OCI-LY3 (cell line): Measurements from ENCODE around the gene GPC3.

Experiments
- H2AFZ ChIP-seq: fragments of 200-600, 300-600 bp; shearing (Covaris generic); 2 replicates; pipeline ENCODE4 v1.6.0; 2014; ENCODE audit warnings: antibody characterized with exemption, low read depth, low read length
- H3K27ac ChIP-seq: fragments of 200-600, 300-600 bp; sonication (generic); 2 replicates; pipeline ENCODE4 v1.5.1; 2014; ENCODE audit warnings: mild to moderate bottlenecking, low read length, moderate library complexity, mixed read lengths
- H3K27me3 ChIP-seq: fragments of 200-600, 300-600 bp; sonication (generic); 2 replicates; pipeline ENCODE4 v1.6.1; 2014; ENCODE audit warnings: low read depth, low read length, mixed read lengths
- H3K36me3 ChIP-seq: fragments of 200-600, 300-600 bp; sonication (generic); replicated peaks from 2 replicates; pipeline ENCODE3; 2014; ENCODE audit warnings: low read depth, low read length, mixed read lengths
- H3K4me1 ChIP-seq: fragments of 300-600, 200-600 bp; sonication (generic); 2 replicates; pipeline ENCODE4 v1.6.1; 2014; ENCODE audit warnings: low read length, mixed read lengths
- H3K4me2 ChIP-seq: fragments of 200-600, 300-600 bp; sonication (generic); 2 replicates; pipeline ENCODE4 v1.6.1; 2014; ENCODE audit warnings: low read length, mixed read lengths
- H3K4me3 ChIP-seq: fragments of 300-600, 200-600 bp; sonication (generic); 2 replicates; pipeline ENCODE4 v1.5.1; 2014; ENCODE audit warnings: antibody characterized with exemption, mild to moderate bottlenecking, low read length, moderate library complexity
- H3K79me2 ChIP-seq: fragments of 300-600, 200-600 bp; shearing (Covaris generic); 2 replicates; pipeline ENCODE4 v1.6.1; 2014; ENCODE audit warnings: mild to moderate bottlenecking, low read length, mixed read lengths
- H3K9ac ChIP-seq: fragments of 300-600, 200-600 bp; shearing (Covaris generic); 2 replicates; pipeline ENCODE4 v1.6.0; 2014; ENCODE audit warnings: mild to moderate bottlenecking, low read length, moderate library complexity
- H3K9me3 ChIP-seq: fragments of 200-600, 300-600 bp; shearing (Covaris generic); 2 replicates; pipeline ENCODE4 v1.6.1; 2014; ENCODE audit warnings: low read length, mixed read lengths; ENCODE audit not compliant: insufficient read depth
- H4K20me1 ChIP-seq: fragments of 200-600, 300-600 bp; sonication (generic); 2 replicates; pipeline ENCODE4 v1.6.1; 2016; ENCODE audit warnings: low read length, mixed read lengths; ENCODE audit not compliant: insufficient read depth
- CTCF ChIP-seq: fragments of 200-600, 300-600 bp; sonication (generic); IDR thresholded peaks from 2 replicates; pipeline ENCODE4 v1.5.1; 2014; ENCODE audit warnings: antibody characterized with exemption, low read length, low read depth
- EZH2phosphoT487 ChIP-seq: fragments of 200-600 bp; shearing (Covaris generic); IDR thresholded peaks from 2 replicates; pipeline ENCODE4 v1.6.1; 2018; ENCODE audit warnings: antibody characterized with exemption, mixed run types, low read depth

GPC3 gene

GRCh38 chrX:134025986-134026545 lies 40.7 kb upstream of the GPC3 start:
- H3K9me3 ChIP-seq = no peaks in the 10 kb centered on the region
- H4K20me1 ChIP-seq = no peaks in the 10 kb centered on the region
- no peaks in the 10 kb centered on the region for H3K27me3 ChIP-seq
- no peaks in the 10 kb centered on the region for H3K4me1 ChIP-seq
- no peak overlapping the region for H2AFZ ChIP-seq
- TF ChIP-seq CTCF (peak; percentile 15; the same call in 1 of the 2 replicates), EZH2phosphoT487 (no peak)
- no peak overlapping the region for H3K27ac ChIP-seq
- no peak overlapping the region for H3K4me3 ChIP-seq
- H3K9ac ChIP-seq = no peak overlapping the region
- no peaks in the 10 kb centered on the region for H3K36me3 ChIP-seq
- no peaks in the 10 kb centered on the region for H3K79me2 ChIP-seq
- H3K4me2 ChIP-seq = no peak overlapping the region

- H3K4me3 ChIP-seq = no peak overlapping the region
- H3K4me1 ChIP-seq = no peaks in the 10 kb centered on the region
- TF ChIP-seq CTCF (no peak), EZH2phosphoT487 (no peak)
- no peak overlapping the region for H3K27ac ChIP-seq
- H3K9ac ChIP-seq = no peak overlapping the region
- H4K20me1 ChIP-seq = no peaks in the 10 kb centered on the region
- no peak overlapping the region for H3K4me2 ChIP-seq
- H3K79me2 ChIP-seq = no peaks in the 10 kb centered on the region
- H3K36me3 ChIP-seq = no peaks in the 10 kb centered on the region
- no peaks in the 10 kb centered on the region for H3K9me3 ChIP-seq
- H3K27me3 ChIP-seq = no peaks in the 10 kb centered on the region
- H2AFZ ChIP-seq = no peak overlapping the region
Observed at GRCh38 chrX:134024686-134025377, 39.4 kb upstream of the GPC3 start.

- Histone ChIP-seq H3K9ac (no peak overlapping the region), H3K4me1 (no peaks in the 10 kb centered on the region), H2AFZ (no peak overlapping the region), H3K4me2 (no peak overlapping the region), H3K36me3 (no peaks in the 10 kb centered on the region), H3K27ac (no peak overlapping the region), H4K20me1 (no peaks in the 10 kb centered on the region), H3K27me3 (no peaks in the 10 kb centered on the region), H3K79me2 (no peaks in the 10 kb centered on the region), H3K9me3 (no peaks in the 10 kb centered on the region), H3K4me3 (no peak overlapping the region)
- no peak for TF ChIP-seq EZH2phosphoT487
- TF ChIP-seq CTCF = no peak
Observed at GRCh38 chrX:134023851-134024281, 38.5 kb upstream of the GPC3 start.

- TF ChIP-seq EZH2phosphoT487 (no peak), CTCF (peak; percentile 43)
Observed at GRCh38 chrX:134020910-134021309, 35.5 kb upstream of the GPC3 start.

More at GRCh38 chrX:134020910-134021309, 35.5 kb upstream of the GPC3 start:
- no peak overlapping the region for H3K27ac ChIP-seq
- H4K20me1 ChIP-seq = no peaks in the 10 kb centered on the region
- H2AFZ ChIP-seq = no peak overlapping the region
- no peak overlapping the region for H3K4me2 ChIP-seq
- H3K4me1 ChIP-seq = no peaks in the 10 kb centered on the region; the same call in 1 of the 2 replicates
- H3K36me3 ChIP-seq = no peaks in the 10 kb centered on the region
- no peaks in the 10 kb centered on the region for H3K27me3 ChIP-seq
- H3K4me3 ChIP-seq = no peak overlapping the region
- no peaks in the 10 kb centered on the region for H3K79me2 ChIP-seq
- H3K9me3 ChIP-seq = no peaks in the 10 kb centered on the region
- H3K9ac ChIP-seq = no peak overlapping the region
